CD4-positive, alpha-beta T cell treated with Interferon gamma for 1 hour (primary cell): ENCODE results near the gene CPED1.
"Not testable (repeated sequence)": the region's sequence is repeated elsewhere in the genome, so short reads cannot be mapped to it uniquely, and the experiment has no call there.

Source experiments
- DNase-seq: peaks from one replicate; pipeline ENCODE4 v3.0.0-alpha.2; 2020

CPED1 gene

DNA sequence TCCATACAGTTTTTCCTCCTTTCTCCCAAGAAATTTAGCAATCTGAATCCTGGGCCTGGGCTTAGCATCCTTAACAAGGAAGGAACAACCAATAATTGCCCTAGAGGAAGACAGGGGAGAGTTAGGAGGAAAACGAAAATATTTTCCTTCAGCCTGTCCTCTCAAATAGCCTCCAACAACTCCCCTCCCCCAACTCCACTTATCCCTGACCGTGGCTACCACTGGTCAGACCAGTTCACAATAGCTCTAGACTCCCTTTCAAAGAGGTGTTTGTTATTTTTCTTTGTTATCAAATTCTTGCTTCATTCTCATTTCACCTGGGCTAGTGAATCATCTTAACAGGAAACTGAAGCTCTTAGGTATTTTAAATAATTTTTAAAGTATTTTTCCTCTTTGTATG, 114.1 kb downstream of the CPED1 start:
- DNase-seq = no peak

DNA sequence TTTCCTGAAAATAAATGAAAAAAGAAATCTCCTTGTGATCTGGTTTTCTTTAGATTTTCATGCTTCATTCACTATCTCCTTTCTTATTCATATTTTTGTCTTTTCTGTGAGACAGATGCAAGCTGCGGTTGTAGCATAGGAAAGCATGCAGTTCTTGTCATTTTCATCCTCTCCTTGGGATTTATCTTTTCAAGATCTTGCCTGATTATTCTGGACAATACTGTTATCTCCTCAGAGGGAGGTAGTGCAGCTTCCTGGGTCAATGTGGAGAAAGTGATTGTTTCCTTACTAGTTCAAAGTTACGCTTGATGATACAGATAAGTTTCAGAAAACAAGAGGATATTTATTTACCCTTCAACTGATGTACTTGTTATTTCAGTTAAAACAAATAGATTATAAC, 114.6 kb downstream of the CPED1 start:
- DNase-seq = no peak

DNA sequence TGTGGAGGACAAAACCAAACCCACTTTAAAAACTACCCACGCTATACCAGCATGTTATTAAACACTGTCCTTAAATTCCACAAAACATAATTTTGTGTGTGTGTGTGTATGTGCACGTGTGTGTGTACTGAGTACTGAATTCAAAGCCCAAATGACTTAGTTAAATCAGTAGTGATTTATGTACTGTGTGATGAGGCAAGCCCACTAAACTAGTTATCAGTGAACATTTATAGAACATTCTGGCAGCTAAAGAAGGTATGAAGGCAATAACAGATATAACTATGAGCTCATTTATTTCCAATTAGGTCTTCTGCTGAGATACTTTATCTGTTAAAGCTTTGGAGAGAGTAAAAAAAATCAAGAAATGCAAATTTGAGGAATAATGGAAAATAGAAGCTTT, 115.1 kb downstream of the CPED1 start:
- DNase-seq = no peak

DNA sequence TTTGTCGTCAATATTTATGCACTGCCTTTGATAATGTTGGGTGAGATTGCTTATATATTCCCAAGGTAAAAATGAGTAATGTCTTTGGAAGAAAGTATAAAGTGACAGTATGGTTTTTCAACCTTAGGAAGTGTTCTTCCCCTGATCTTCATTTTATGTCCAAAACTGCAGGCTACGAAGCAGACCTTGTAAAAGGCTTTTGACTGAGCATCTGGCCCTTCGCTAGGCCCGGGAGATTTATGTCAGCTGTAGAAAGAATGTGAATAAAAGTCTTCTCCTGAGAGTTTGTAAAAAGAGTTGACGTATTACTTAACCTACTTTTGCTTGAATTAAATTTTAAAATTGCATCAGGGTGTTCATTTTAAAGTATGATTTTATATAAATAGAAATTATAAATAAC, 116.8 kb downstream of the CPED1 start:
- DNase-seq = no peak

DNA sequence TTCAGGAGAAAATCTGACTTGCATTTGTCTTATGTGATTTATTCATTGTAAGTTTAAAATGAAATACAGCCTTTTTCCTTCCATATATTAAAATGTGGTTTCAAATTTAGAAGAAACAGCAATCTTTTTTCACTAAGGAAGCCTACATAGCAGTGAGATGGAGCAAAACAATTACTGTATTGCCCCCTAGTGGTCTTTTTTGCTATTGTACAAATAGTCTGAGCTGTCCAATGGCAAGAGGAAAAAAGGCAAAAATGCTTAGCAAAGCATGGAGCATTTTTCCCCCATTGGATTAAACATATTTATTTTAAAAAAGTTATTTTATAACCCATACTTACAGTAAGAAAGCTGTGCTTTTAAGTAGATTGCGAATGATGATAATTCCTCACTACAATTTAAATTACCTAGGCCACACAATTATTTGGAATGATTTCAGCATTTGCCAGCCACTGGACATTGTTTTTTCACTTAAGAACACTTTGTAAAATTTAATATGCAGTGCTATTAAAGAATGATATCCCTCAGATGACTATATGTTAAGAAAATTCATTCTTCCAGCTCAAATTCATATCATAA, 119.5 kb downstream of the CPED1 start:
- DNase-seq = no peak

DNA sequence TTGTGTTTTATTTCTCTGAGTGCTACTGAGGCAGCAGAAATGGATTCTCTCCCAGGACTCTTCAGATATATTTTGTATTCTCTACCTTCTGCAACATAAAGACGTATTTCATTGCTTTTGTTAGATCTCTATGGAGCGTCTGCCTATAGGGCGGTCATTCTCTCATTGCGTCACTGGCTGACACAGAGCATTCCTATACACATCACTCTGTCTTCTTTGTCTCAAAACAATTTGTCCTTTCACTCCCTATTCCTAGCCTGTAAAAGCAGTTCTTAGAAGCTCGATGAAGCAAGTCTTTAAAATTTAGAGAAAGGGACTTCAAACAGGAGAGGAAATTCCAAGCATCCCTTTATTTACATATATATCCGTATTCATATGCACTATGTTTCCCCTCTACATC, 120.6 kb downstream of the CPED1 start:
- no peak for DNase-seq

DNA sequence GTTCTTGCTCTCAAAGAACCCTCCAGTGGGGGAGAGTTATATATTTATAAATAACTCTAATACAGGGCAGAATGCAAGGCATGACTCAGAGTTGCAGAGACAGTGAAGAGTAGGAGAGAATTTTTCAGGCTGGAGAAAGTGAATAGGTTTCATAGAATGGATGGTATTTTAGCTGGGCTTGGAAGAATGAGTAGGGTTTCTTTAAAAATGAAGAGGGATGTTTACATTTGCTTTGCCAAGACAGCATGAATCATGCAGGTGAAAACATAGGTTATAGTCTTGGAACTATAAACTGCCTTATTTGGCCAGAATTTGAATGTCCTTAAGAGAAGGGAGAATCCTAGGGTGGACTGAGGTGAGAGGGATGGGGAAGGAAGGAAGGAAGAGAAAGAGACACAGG, 124.8 kb downstream of the CPED1 start:
- no peak for DNase-seq

DNA sequence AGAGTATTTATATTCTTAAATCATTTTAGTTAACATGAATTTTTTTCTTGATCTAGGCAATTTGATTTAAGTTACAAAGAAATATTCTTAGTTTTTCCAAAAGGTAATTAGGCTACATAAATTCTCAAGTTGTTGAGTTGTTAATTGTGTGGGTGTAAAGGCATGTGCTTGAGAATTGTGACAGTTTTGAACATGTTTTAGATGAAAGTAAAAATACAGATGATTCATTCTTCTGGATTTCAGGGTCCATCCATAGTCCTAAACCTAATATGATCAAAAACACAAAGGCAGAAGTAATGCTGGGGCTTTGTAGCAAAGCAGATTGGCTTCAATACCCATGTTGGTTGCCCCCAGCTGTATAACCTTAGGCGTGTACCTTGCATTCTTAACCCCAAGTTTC, 127.9 kb downstream of the CPED1 start:
- no peak for DNase-seq

DNA sequence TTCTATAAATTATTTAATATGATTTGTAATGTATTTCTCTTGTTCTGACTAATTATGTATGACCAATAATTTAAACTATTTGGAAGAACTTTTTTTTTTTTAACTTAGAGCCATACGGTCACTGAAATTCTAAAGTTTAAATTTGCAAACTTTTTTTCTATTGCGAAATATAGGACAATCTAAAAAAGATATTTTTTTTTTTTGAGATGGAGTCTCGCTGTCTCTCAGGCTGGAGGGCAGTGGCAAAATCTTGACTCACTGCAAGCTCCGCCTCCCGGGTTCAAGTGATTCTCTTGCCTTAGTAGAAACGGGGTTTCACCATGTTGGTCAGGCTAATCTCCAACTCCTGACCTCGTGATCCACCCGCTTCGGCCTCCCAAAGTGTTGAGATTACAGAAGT, 130.5 kb downstream of the CPED1 start:
- DNase-seq = no peak

DNA sequence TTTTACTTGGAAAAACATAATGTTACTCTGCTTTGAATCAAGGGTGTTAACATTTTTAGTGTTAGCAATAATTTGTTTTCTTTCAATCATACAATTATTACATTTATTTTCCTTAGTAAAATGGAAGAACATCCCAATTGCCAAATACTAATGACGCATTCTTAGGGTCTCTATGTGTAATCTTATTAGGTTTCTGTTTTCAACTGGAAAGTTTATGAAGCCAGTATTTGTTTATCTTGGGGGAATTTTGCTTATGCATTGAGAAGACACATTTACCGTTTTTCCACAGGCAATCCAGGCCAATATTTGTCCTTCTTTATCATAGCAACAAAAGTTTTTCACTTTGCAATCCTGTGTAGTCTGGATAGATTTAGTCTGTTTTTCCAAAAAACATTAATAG, 134.5 kb downstream of the CPED1 start:
- DNase-seq = no peak

DNA sequence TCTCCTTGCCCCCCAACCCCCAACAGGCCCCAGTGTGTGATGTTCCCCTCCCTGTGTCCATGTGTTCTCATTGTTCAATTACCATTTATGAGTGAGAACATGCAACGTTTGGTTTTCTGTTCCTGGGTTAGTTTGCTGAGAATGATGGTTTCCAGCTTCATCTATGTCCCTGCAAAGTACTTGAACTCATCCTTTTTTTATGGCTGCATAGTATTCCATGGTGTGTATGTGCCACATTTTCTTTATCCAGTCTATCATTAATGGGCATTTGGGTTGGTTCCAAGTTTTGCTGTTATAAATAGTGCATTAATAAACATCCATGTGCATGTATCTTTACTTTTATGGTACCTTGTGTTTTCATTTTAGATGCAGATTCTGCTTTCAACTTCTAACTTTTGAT, 136.9 kb downstream of the CPED1 start:
- not testable (repeated sequence) for DNase-seq

DNA sequence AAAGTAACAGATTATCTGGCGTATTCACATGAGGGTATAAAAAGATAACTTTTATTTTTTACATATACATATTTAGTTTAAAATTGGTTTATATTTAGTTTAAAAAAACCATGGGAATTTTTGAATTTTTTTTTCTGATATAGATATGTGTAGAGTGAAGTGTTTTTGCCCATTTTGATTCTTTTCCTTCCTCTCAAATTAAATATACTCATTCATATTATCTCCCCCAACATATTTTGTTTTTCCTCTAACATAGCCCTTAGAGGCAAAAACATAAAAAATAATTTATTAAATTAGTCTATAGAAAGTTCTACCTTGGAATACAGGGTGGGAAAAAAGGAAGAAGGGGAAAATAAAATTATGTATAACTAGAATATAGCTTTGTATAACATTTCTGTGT, 137.7 kb downstream of the CPED1 start:
- DNase-seq = no peak

DNA sequence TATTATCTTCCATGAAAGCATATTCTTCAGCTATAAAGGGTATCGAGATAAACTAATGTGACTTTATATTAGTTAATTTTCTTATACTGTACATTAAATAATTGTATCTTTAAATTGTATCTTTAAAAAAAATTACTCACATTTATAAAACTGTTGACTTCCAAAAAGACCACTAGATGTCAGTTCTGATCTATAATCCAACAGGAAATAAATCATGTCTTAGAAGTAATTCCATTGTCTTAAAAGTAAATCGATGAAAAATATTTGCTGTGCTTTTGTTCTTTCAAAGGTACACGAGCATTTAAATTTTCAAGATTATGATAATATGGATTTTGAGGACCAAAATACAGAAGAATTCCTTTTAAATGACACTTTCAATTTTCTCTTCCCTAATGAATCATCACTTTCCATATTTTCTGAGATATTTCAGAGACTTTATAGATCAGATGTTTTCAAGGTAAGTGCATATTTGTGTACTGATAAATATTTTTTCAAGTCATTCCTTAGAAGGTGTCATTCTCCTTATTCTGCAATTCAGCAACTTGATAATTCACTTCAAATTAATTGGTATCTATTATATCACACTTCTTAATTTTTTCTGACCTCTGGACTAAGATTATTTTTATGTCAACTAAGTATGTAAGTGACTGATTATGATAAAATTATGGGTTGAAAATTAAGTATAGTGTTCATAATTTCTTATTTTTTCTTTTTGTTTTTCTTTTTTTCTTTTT, 138.5 kb downstream of the CPED1 start:
- DNase-seq = no peak

DNA sequence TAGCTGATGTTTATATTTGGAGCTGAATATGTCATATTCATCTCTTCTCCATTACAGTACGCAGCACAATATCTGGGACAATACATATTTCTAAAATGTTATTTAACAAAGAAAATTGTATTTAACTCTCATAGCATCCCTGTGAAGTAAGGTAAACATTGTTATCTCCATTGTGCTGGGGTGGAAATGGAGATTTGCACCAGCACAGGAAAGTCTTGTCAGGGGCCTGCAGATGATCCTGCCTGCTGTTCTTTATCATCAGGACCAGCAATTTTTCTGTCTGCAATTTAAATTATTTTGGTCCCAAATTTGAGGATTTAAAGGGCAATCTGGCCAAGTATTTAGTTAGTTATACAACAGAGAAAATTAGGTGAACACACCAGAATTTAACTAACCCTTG, 144.4 kb downstream of the CPED1 start:
- DNase-seq = no peak

DNA sequence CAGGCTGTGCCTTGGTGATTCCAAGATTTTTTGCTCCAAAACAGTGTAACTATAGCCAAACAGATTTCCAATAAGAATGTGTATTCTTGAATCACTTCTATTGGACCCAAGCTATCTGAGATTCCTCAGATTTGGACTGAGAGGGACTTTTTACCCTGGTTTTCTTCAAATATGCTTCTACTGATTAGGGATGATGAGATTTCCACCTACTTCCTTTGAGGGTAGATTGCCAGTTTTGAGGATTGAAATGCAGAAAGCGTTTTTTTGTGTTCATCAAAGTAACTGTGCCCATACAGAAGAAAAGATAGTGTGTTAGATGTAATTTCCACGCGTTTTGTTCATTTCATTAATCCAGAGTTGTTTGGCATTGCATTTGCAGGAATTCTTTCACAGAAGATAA, 144.9 kb downstream of the CPED1 start:
- DNase-seq = no peak

DNA sequence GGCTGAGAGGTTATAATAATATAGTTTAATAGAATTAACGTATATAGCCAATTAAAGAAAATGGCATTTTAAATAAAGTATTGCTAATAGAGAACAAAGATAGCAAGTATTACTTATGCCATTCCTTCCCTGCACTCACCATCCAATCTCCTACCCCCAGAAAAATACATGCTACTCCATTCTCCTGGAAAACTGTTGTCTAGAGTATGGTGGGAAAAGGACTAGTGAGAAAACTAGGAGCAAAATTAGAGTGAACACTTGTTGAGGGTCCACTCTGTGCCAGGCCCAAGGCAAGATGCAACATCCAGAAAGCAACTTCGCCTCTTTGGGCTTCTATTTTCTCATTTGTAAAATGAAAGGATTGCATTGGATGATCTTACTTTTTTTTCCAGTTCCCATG, 149.1 kb downstream of the CPED1 start:
- no peak for DNase-seq

DNA sequence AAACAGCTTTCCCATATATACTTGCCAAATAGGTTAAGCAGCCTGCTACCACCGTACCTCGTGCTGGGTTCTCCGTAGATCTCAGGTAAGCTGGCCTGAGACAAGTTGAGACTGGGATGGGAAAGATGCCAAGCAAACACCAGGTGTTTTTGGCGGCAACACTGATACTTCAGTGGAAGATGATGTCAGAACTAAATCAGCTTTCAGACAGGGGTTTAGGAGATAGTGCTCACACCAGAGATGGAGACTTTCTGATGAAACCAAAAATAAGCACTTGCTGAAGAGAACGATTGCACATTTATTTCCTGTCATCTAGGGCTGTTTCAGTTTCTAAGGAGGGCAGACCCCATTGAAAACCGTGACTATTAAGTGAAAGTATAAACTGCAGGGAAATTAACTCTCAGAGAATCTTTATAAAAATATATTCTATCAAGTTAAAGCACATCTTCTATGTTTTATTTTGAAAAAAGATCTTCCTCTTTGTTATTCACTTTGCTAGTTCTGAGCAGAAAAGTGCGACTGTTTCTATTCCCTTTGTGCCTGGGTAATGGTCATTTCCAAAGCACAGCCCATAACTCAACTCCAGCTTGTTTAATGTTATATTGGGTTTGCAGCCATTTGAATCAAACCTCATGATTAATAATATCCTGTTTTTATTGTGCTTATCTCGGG, 149.9 kb downstream of the CPED1 start:
- no peak for DNase-seq

DNA sequence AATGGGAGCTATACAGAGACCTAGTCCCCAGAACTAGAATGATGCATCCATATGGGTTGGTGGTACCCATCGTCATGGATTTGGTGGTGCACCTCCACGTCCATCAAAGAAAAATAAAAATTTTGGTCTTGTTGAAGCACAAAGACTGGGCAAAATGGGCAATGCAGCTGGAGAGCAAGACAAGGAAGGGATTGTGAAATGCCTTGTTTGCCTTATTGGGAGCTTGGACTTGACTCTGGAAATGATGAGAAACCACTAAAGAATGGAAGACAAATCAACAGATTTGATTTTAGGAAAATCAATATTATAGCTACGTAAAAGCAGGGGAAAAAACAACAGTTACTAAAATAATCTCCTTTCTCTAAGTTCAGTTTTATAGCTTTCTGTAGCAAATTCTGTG, 150.9 kb downstream of the CPED1 start:
- DNase-seq = no peak

DNA sequence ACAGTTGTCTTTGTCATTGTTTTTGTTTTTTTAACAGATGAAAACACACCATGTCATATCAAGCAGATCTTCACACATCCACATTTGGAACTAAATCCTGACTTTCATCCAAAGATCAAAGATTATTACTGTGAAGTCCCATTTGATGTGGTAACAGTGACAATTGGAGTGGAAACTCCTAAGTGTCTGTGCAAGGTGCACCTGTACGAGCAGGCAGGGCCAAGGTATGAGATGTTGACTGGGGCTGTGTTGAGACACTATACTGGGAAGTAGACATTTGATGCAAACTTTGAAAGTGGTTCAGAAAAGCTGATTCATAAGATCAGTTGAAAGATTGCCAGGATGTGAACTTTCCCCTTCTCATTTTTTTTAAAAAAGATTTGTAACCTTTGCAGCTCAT, 152.3 kb downstream of the CPED1 start:
- DNase-seq = no peak

DNA sequence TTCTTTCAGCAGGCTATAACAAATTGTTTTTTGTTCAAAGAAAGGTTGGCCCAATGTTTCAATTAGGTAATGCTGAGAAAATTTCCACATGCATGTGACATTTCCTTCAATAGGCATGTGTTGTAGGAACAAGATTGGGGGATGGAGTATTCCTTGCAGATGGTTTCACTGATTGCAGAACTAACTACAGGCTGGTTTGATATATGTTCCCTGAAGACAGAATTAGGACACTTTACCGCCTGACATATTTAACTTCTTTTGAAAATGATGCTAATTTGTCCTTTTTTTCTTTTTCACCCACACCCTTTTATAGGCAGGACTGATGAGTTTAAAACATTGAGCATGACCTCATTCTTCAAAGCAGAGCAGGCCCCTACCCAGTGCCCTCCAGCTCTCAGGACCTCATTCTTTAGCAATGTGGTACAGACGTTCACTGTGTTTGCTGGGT, 163.3 kb downstream of the CPED1 start:
- no peak for DNase-seq

DNA sequence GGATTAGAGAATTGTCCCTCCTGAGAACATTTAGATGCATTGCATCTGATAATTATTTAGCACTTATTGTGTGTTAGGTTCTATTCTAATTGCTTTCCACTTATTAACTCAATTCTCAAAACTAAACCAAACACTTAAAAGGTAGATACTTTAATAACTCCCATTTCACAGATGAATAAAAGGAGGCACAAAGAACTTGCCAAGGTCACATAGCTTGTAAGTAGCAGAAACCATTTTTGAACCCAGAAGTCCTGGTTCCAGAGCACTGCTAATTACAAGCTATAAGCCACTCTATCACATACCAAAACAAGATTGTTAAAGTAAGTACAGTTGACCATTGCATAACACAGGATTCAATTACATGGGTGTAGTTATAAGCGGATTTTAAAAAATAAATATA, 164.9 kb downstream of the CPED1 start:
- no peak for DNase-seq

DNA sequence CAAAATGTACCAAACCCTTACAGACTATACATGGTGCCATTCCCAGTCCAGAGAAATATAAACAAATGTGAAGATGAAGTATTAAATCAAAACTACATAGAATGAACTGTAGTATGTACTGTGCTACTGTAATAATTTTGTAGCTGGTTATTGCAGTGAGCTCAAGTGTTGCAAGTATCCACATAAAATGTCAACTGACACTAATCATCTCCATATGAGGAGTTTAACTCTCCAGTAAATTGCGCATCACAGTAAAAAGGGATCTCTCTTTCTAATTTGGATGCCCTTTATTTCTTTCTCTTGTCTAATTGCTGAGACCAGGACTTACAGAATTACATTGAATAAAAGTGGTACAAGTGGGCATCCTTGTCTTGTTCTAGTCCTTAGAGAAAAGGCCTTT, 165.5 kb downstream of the CPED1 start:
- no peak for DNase-seq

DNA sequence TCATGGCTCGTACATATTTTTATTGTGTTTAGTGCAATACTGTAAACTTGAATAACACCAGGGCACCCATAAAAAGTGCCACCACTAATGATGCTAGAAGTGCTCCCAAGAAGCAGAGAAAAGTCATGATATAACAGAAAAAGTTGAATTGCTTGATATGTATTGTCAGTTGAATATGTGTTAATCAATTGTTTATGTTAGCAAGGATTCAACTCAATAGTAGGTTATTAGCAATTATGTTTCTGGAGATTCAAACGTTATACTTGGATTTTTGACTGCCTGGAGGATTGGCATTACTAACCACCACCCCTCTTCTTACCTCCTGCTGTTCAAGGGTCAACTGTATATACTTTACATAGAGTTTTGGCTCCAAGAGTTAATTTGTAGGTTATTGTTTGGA, 168.3 kb downstream of the CPED1 start:
- DNase-seq = no peak

DNA sequence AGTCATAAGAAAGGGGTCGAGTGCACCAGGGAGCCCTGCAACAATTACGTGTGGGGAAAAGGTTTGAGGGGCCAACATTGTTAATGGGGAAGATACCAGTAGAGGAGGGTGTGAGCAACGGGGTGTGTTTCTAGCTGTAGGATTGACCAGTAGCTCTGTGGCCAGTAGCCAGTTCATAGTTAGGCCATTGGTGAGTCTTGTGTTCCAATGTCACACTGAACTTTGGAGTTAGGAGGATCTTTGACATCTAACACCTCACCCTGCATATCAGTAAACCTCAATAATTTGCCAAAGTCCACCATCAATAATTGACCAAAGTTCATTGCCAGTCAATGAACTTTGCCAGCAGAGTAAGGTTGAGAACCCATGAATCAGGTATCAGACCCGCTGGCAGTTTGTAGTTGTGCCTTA, 168.8 kb downstream of the CPED1 start:
- DNase-seq = no peak
